Mucosa of descending colon (tissue), 3 donors: ENCODE results near the gene TUBE1. TPM values are rescaled to one million over a fixed set of nuclear protein-coding genes. Genes with fewer than 3 reads are reported as not detected.
"Not testable (repeated sequence)": the region's sequence is repeated elsewhere in the genome, so short reads cannot be mapped to it uniquely, and the experiment has no call there.

Source experiments
- ATAC-seq: fragments of 200-7000 bp; cut with Tn5 transposase; one replicate; pipeline ENCODE4 v1.9.1; 2020; ENCODE audit warnings: mild to moderate bottlenecking, moderate library complexity
- DNase-seq, 3 donors: peaks; one replicate each; pipeline ENCODE4 v3.0.0-alpha.2; 2020
- H3K36me3 ChIP-seq: fragments of 200-600 bp; one replicate; pipeline ENCODE4 v1.8.0; 2021; ENCODE audit warnings: low read depth, mild to moderate bottlenecking
- H3K4me1 ChIP-seq: fragments of 200-600 bp; one replicate; pipeline ENCODE4 v1.8.0; 2021; ENCODE audit warnings: low read depth, mild to moderate bottlenecking
- H3K4me3 ChIP-seq: fragments of 200-600 bp; one replicate; pipeline ENCODE4 v1.8.0; 2021; ENCODE audit warnings: mild to moderate bottlenecking
- H3K9me3 ChIP-seq: fragments of 200-600 bp; one replicate; pipeline ENCODE4 v1.8.0; 2021; ENCODE audit warnings: mild to moderate bottlenecking
- intact Hi-C, 2 donors: fragments of 100-400 bp; cut with DNase I in 1 of 2; cut with micrococcal nuclease in 1 of 2; formaldehyde crosslinking; loops; one replicate each; pipeline versions ENCODE4 v1.11.0 to v1.11.1; 2022; cut with DNase I, micrococcal nuclease
- total RNA-seq, 3 donors: library from RNA; stranded (reverse); fragmentation: NEBNext Ultra II Directional in 2 of 3; extraction: Animal tissue kit (Norgen Biotek cat#: 25700) in 2 of 3; gene quantifications; one replicate each; pipeline versions ENCODE4 v1.2.1 to v1.2.4, GENCODE V29; 2021 to 2023
- TF ChIP-seq, protein P1 (sequence below): fragments of 200-600 bp; IDR thresholded peaks from one replicate; pipeline ENCODE4 v1.8.0; 2022; ENCODE audit warnings: antibody characterized with exemption, mild to moderate bottlenecking
- donor health status: DM: no; HTN: no; CAD: no; lungs with moderate emphysema.
- donor health status: DM: no; HTN: no; CAD: no.
- donor health status: DM: no; HTN: yes; CAD: no.

The TUBE1 gene
- total RNA-seq, 3 donors from 2014 or later = 8.8 to 22.8 (median 13.2) TPM

DNA sequence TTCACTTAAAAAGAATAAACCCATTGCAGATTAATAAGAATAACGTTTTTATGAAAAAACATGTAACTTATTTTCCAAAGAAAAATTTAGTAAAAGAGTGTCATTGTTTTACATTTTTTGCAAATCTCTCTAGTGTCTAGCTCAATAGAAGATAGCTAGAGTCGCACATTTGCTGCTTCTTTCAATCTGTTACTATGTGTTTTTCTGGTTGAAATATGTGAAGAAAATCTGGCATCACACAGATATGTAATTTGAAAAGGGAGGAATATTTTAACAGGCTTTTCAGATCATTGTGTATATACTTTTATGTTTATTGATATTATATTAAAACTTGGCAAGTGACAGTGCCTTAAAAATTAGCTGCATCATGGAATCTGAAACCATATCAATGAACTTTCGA, 24.3 kb downstream of the TUBE1 start:
- TF ChIP-seq, protein P1, sequence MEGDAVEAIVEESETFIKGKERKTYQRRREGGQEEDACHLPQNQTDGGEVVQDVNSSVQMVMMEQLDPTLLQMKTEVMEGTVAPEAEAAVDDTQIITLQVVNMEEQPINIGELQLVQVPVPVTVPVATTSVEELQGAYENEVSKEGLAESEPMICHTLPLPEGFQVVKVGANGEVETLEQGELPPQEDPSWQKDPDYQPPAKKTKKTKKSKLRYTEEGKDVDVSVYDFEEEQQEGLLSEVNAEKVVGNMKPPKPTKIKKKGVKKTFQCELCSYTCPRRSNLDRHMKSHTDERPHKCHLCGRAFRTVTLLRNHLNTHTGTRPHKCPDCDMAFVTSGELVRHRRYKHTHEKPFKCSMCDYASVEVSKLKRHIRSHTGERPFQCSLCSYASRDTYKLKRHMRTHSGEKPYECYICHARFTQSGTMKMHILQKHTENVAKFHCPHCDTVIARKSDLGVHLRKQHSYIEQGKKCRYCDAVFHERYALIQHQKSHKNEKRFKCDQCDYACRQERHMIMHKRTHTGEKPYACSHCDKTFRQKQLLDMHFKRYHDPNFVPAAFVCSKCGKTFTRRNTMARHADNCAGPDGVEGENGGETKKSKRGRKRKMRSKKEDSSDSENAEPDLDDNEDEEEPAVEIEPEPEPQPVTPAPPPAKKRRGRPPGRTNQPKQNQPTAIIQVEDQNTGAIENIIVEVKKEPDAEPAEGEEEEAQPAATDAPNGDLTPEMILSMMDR = no peak
- ATAC-seq (no peak), DNase-seq (no peak)
- H3K9me3 ChIP-seq = no peaks in the 10 kb centered on the region
- no peaks in the 10 kb centered on the region for H3K4me1 ChIP-seq
- no peak overlapping the region for H3K4me3 ChIP-seq
- no peaks in the 10 kb centered on the region for H3K36me3 ChIP-seq
- intact Hi-C loops = no loop called here

DNA sequence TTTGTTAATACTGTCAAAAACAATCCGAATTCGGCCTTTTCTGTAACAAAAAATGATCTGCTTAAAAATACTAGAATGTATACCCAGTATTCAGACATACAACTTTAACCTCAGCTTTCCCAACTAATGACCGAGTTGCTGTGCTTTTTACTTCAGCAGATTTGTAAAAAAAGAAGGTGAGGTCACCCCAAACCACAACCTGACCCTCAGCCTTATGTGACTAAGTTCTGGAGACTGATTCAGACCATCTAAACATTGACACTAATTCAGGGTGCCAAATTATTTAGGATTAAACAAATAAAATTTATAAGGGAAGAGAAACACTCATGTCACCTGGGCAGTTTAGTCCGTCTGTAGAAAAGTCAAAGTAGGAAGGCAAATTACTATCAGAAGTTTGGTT, 25.7 kb downstream of the TUBE1 start:
- no peak overlapping the region for H3K4me3 ChIP-seq
- TF ChIP-seq, protein P1 = no peak
- no peaks in the 10 kb centered on the region for H3K9me3 ChIP-seq
- no peaks in the 10 kb centered on the region for H3K4me1 ChIP-seq
- no peaks in the 10 kb centered on the region for H3K36me3 ChIP-seq
- ATAC-seq = no peak
- intact Hi-C loops = no loop called here
- no peak for DNase-seq

- no peak for ATAC-seq
- Histone ChIP-seq H3K4me1 (no peaks in the 10 kb centered on the region), H3K9me3 (no peaks in the 10 kb centered on the region), H3K36me3 (no peaks in the 10 kb centered on the region), H3K4me3 (no peak overlapping the region)
- intact Hi-C loops = no loop called here
- DNase-seq = no peak
- TF ChIP-seq, protein P1 = no peak
Measured at GRCh38 chr6:112058243-112059032, 28.8 kb downstream of the TUBE1 start.

- Histone ChIP-seq H3K9me3 (no peaks in the 10 kb centered on the region), H3K4me1 (no peaks in the 10 kb centered on the region), H3K4me3 (no peak overlapping the region), H3K36me3 (no peaks in the 10 kb centered on the region)
- TF ChIP-seq, protein P1 = no peak
- no peak for ATAC-seq
- intact Hi-C loops = no loop called here
- no peak for DNase-seq
Measured at GRCh38 chr6:112054555-112055190, 32.6 kb downstream of the TUBE1 start.

DNA sequence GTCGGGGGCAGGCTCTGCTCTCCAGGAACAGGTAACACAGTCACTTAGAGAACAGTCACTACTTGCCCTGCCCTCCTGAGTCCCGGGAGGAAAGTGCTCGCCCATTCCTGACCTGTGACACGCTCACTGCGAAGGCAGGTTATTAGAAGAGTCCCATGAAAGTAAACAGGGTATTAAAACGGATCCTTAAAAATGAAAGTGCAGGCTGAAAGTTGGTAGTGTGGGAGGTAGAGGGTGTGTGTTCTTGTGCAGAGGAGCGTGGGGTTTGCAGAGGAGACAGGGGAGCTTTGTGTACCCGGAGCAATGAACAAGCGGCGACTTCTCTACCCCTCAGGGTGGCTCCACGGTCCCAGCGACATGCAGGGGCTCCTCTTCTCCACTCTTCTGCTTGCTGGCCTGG, 33.3 kb downstream of the TUBE1 start, which contains the start of gene CCN6:
Gene CCN6, plus strand, starts transcription at position 104 of the 400 bp plus-strand sequence. Its CDS starts 254 bp downstream, at position 358.
- intact Hi-C loops = no loop called here
- DNase-seq (no peak), ATAC-seq (peak; percentile 42)

DNA sequence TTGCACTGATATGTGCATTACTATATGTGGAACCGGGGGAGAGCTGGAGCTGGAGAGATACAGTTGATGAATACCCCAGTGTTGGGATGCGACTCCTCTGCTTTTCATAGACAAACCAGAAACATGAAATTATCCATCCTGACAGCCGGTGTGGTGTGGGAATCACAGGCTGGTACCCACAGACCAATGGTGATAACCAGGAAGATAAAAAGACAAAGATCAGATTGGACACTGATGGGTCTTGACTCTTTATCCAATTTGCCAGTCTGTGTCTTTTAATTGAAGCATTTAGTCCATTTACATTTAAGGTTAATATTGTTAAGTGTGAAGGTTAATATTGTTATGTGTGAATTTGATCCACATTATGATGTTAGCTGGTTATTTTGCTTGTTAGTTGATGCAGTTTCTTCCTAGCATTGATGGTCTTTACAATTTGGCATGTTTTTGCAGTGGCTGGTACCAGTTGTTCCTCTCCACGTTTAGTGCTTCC, 36.0 kb downstream of the TUBE1 start:
- H3K4me1 ChIP-seq, intact Hi-C loops, H3K36me3 ChIP-seq, DNase-seq, H3K9me3 ChIP-seq, ATAC-seq, H3K4me3 ChIP-seq: not testable (repeated sequence)

More for the DNA sequence above, 33.3 kb downstream of the TUBE1 start, which contains the start of gene CCN6:
- H3K4me1 ChIP-seq = no peaks in the 10 kb centered on the region
- H3K9me3 ChIP-seq = no peaks in the 10 kb centered on the region
- TF ChIP-seq, protein P1 = no peak
- H3K36me3 ChIP-seq = no peaks in the 10 kb centered on the region
- H3K4me3 ChIP-seq = no peak within 1 kb of the TSS
